HG03139 (cell line): ENCODE results near the gene PADI2.

Experiments
- ATAC-seq: cut with Tn5 transposase; IDR thresholded peaks from one replicate; pipeline ENCODE4 v1.9.1; 2021; ENCODE audit not compliant: unreplicated experiment

PADI2 gene

DNA sequence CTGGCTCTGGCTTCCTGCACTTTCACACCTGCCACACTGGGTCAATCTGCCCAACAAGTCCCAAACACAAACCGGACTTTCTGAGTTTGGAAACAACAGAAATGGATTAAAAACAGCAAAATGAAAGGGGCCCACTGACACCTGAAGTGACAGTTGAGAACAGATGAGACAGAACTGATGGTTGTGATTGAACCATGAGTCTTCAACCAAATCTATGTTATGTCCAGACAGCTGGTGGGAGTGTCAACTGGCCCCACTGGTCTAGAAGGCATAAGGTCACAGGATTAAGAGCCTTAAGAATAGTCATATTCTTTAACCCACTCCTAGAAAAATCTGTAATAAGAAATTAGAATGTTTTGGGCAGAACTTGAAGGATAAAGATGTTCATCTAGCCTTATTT, 94.5 kb downstream of the PADI2 start:
- ATAC-seq, result no peak

DNA sequence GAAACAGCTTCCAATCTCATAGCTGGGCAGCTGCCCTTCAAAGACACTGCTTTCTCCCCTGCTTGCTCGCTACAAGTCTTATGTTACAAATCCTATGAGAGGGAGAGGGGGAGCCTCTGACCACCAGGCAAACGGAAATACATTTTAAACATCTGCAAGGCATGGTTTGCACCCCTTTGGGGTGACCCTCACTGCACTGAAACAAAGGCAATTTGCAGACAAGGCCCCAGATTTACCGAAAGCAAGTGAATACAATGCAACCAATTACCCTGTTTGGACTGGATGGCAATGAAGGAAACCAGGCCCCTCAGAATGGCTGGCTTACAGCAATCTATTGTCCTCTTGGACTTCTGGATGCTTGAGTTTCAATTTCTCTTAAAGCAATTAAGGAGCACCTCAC, 95.7 kb downstream of the PADI2 start:
- no peak for ATAC-seq

DNA sequence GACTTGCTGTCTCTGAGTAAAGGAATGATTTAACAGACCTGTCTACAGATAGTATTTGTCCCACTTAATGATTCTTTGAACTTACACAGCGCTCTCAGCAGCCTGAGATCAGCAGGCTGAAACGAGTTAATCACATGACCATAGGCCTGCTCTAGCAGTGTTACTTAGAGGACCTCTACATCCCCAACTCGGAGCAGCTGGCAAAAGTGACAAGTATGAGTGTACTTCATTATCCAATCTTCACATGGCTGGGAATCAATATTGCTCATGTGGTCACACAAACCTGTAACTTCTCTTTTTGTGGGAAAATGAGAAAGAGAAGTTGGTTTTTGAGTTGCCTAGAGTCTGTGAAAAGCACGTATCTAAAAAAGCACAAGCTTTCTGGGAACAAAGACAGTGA, 96.1 kb downstream of the PADI2 start:
- ATAC-seq, result no peak

DNA sequence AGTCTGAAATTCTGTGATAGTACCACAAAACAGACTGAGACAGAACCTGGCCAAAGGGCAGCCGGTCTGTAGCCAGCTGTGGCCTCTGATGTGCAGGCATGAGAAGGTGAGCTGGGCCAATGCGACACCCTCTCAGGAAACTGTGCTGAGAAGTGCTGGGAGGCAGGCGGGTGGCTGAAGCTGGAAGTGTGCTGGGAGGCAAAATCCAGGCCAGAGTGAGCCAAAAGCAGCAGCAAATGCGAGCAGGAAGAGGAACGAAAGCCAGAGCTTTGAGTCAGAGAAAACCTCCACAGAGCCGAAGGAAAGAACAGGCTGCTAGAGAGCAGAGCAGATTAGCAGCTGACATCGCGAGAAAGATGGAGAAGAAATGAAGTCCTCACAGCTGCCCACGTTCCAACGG, 97.4 kb downstream of the PADI2 start:
- no peak for ATAC-seq

DNA sequence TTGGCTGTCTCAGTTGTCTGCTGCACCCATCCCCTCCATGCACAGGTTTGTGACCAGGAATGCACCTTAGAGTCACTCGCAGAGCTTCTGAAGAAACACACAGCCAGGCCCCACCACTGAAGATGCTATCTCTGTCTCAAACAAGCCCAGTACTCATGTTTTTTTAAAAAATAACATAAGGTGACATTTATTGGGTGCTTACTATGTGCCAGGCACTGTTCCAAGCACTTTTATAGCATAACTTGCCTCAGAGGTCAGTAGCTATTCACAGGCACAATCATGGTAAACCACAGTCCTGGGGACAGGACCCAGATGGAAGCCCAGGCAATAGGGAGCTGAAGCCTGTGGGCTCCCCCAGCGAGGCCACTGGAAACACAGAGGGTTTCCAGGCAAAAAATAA, 98.7 kb downstream of the PADI2 start:
- ATAC-seq, result no peak

DNA sequence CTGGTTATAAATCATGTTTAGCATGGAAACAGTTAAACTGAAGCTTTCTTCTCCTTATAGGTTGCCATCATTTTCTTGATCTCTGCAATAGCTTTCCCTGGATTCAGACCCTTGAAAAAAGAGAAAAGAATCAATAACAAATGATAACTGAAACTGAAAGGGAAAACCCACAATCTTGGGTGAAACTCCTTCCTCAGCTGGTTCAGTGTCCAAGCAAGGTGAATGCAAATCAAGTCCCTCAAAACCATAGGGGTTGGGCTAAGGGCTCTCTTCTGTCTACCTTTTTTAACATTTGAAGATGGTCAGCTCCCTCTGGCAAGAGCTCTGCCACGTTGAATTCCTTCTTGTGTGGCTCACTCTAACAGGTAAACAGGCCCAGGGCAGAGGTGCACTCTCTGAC, 100.4 kb downstream of the PADI2 start:
- ATAC-seq, result no peak

DNA sequence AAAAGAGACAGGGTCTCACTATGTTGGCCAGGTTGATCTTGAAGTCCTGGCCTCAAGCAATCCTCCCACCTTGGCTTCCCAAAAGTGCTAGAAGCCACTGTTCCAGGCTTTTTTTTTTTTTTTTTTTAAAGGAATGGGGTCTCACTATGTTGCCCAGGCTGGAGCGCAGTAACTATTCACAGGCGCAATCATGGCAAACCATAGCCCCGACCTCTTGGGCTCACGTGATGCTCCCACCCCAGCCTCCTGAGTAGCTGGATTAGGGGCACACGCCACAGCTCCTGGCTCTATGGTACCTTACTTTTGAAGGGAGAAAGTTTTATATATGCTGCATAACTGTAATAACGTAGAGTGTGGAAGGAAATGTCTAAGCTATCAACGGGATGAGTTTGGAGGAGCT, 101.8 kb downstream of the PADI2 start:
- no peak for ATAC-seq
